ENCODE data around the gene DEGS2. TPM values are rescaled to one million over a fixed set of nuclear protein-coding genes. Genes with fewer than 3 reads are reported as not detected.

The DEGS2 gene
- total and polyA plus RNA-seq, 4 donors = 3.6 to 7.4 (median 5.7) TPM

DNA sequence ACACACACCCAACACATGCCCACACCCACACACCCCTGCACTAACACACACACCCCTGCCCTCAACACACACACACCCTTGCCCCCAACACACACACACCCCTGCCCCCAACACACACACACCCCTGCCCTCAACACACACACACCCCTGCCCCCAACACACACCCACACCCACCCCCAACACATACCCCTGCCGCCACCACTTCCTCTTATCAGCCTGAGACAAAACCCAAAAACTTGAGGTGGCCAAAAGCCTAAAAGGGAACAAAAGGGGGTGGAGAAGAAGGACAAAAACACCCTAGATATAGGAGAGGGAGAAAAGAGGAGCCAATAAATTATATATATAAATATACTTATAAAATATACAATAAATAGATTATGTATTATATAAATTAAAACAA lies 9.1 kb upstream of the DEGS2 start:
- no peaks in the 10 kb centered on the region for H3K36me3 ChIP-seq (ENCODE audit: control insufficient read depth in 4 of 4, insufficient read depth in 4 of 4, low read length in 4 of 4)
- no peak overlapping the region for H3K27ac ChIP-seq (ENCODE audit: low read depth in 1 of 2, low read length in 1 of 2)
- no peak for TF ChIP-seq CTCF (IDR thresholded peaks at IDR 0.05; ENCODE audit: control extremely low read depth, extremely low read depth)
- no peak overlapping the region for H3K4me3 ChIP-seq
- peaks cover 0 to 6% (median 0%) of the 10 kb centered on the region in 3 donors for H3K27me3 ChIP-seq (ENCODE audit: control insufficient read depth in 3 of 3, insufficient read depth in 3 of 3, low read length in 2 of 3)
- no peak overlapping the region for H3K9ac ChIP-seq (ENCODE audit: insufficient read depth in 1 of 2, low read length in 2 of 2)
- WGBS, 2 donors = 48 to 75% methylated on average over 1 of the region's 1 CpG
- no peaks in the 10 kb centered on the region for H3K9me3 ChIP-seq (ENCODE audit: control insufficient read depth in 4 of 4, insufficient read depth in 3 of 4, low read length in 3 of 4)
- ATAC-seq (ENCODE audit: insufficient read depth, low FRiP score) (no peak), DNase-seq (no peak)
- H3K4me1 ChIP-seq (ENCODE audit: control insufficient read depth in 5 of 5, insufficient read depth in 5 of 5, low read length in 5 of 5) = peaks cover 0 to 5% (median 0%) of the 10 kb centered on the region in 5 donors

- H3K36me3 ChIP-seq (ENCODE audit: control insufficient read depth in 4 of 4, insufficient read depth in 4 of 4, low read length in 4 of 4) = no peaks in the 10 kb centered on the region
- TF ChIP-seq CTCF (IDR thresholded peaks at IDR 0.05; ENCODE audit: control extremely low read depth, extremely low read depth) = no peak
- H3K27ac ChIP-seq (ENCODE audit: low read depth in 1 of 2, low read length in 1 of 2) = no peak overlapping the region
- peaks cover 0 to 5% (median 0%) of the 10 kb centered on the region in 5 donors for H3K4me1 ChIP-seq (ENCODE audit: control insufficient read depth in 5 of 5, insufficient read depth in 5 of 5, low read length in 5 of 5)
- WGBS, 2 donors = 31 to 45% methylated on average over 10 to 16 of the region's 16 CpGs
- H3K9me3 ChIP-seq (ENCODE audit: control insufficient read depth in 4 of 4, insufficient read depth in 3 of 4, low read length in 3 of 4) = no peaks in the 10 kb centered on the region
- H3K9ac ChIP-seq (ENCODE audit: insufficient read depth in 1 of 2, low read length in 2 of 2) = peak overlapping the region in 1 of 2 donors; percentile 13
- peaks cover 0 to 9% (median 4%) of the 10 kb centered on the region in 3 donors for H3K27me3 ChIP-seq (ENCODE audit: control insufficient read depth in 3 of 3, insufficient read depth in 3 of 3, low read length in 2 of 3)
- H3K4me3 ChIP-seq = no peak overlapping the region
- ATAC-seq (ENCODE audit: insufficient read depth, low FRiP score) (no peak), DNase-seq (peak in 1 of 3 donors; percentile 20)
These were observed 6.5 kb upstream of the DEGS2 start for GRCh38 chr14:100165831-100166440.

- Histone ChIP-seq H3K27me3 (ENCODE audit: control insufficient read depth in 3 of 3, insufficient read depth in 3 of 3, low read length in 2 of 3) (peaks cover 0 to 14% (median 10%) of the 10 kb centered on the region in 3 donors), H3K27ac (ENCODE audit: low read depth in 1 of 2, low read length in 1 of 2) (no peak overlapping the region), H3K9ac (ENCODE audit: insufficient read depth in 1 of 2, low read length in 2 of 2) (no peak overlapping the region), H3K4me3 (no peak overlapping the region), H3K36me3 (ENCODE audit: control insufficient read depth in 4 of 4, insufficient read depth in 4 of 4, low read length in 4 of 4) (no peaks in the 10 kb centered on the region), H3K9me3 (ENCODE audit: control insufficient read depth in 4 of 4, insufficient read depth in 3 of 4, low read length in 3 of 4) (peaks cover 0 to 4% (median 0%) of the 10 kb centered on the region in 4 donors), H3K4me1 (ENCODE audit: control insufficient read depth in 5 of 5, insufficient read depth in 5 of 5, low read length in 5 of 5) (peaks cover 0 to 5% (median 0%) of the 10 kb centered on the region in 5 donors)
- WGBS, 2 donors = 61 to 69% methylated on average over 27 of the region's 27 CpGs
- DNase-seq = peak in 2 of 3 donors; percentile 52 to 54
- ATAC-seq (ENCODE audit: insufficient read depth, low FRiP score) = no peak
- no peak for TF ChIP-seq CTCF (IDR thresholded peaks at IDR 0.05; ENCODE audit: control extremely low read depth, extremely low read depth)
These were observed 5.9 kb upstream of the DEGS2 start for GRCh38 chr14:100165376-100165775.
